Urinary bladder (tissue), 4 donors: ENCODE measurements around the gene HSBP1. TPM values are rescaled to one million over a fixed set of nuclear protein-coding genes. Genes with fewer than 3 reads are reported as not detected.

Experiments
- DNase-seq: peaks from one replicate; pipeline ENCODE4 v3.0.0-alpha.2; 2015; ENCODE audit errors: extremely low spot score
- H3K27ac ChIP-seq: one replicate; pipeline ENCODE4 v1.5.1; 2013; ENCODE audit warnings: low read depth, mild to moderate bottlenecking, moderate library complexity
- H3K36me3 ChIP-seq: one replicate; pipeline ENCODE4 v1.6.1; 2013; ENCODE audit warnings: mild to moderate bottlenecking, moderate library complexity; ENCODE audit not compliant: insufficient read depth
- H3K4me1 ChIP-seq: one replicate; pipeline ENCODE4 v1.6.1; 2013; ENCODE audit warnings: mild to moderate bottlenecking, moderate library complexity; ENCODE audit not compliant: insufficient read depth
- H3K4me3 ChIP-seq: one replicate; pipeline ENCODE4 v1.5.1; 2013; ENCODE audit warnings: low read depth, low read length
- WGBS: extraction: QIAGEN DNeasy Blood & Tissue Kit; methylation state at CpG from one replicate; pipeline ENCODE4 v1.1.7; 2013; 5-methylcytosine and 5-hydroxymethylcytosine counted together
- polyA plus RNA-seq: library from polyadenylated mRNA; stranded (reverse); fragments of 200-250 nt; gene quantifications from one replicate; pipeline ENCODE4 v1.2.3, GENCODE V29; 2013
- total RNA-seq: library from RNA; depleted of rRNA; stranded (reverse); fragments of >200 nt; gene quantifications from one replicate; pipeline ENCODE4 v1.2.3, GENCODE V29; 2014
- donor health status: healthy with polysubstance abuse.
- donor health status: healthy.

The HSBP1 gene
- total and polyA plus RNA-seq, 2 donors, result 45.2 to 122 TPM

DNA sequence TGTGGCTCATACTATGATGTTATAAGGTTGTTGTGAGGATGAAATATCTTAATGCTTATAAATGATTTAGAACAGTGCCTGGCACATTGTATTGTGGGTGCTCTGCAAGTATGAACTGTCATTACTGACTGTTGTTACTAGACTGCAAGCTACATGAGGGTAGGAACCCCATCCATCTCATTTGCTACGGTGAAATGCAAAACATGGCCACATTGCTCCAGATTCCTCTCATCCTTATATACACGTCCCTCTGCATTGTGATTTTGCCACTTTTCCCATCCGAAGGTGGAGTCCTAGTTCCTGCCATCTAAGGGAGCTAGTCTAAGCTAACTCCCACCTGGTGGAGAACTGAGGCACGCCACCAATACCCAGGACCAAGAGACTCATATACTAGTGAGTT lies 29.8 kb downstream of the HSBP1 start:
- Histone ChIP-seq H3K36me3 (no peaks in the 10 kb centered on the region), H3K4me3 (no peak overlapping the region), H3K4me1 (no peaks in the 10 kb centered on the region), H3K27ac (no peak overlapping the region)
- no peak for DNase-seq
- WGBS, result 92% methylated on average over 4 of the region's 4 CpGs

DNA sequence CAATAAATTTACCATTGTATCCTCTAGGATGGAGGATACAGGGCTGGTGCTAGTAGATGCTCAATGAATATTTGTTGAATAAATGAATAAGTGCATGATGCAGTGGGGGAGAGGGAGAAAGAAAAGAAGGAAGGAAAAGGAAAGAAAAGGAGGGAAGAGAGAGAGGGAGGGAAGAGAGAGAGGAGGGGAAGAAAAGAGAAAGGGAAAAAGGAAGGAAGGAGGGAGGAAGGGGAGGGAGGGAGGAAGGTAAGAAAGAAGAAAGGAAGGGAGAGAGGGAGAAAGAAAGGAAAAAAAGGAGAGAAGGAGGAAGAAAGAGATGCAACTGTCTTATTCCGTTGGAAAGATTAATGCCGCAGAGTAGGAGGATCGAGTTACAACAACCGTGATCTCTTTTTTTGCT lies 30.4 kb downstream of the HSBP1 start:
- H3K36me3 ChIP-seq, result no peaks in the 10 kb centered on the region
- WGBS, result 40% methylated on average over 4 of the region's 4 CpGs
- no peak overlapping the region for H3K4me3 ChIP-seq
- H3K27ac ChIP-seq, result no peak overlapping the region
- H3K4me1 ChIP-seq, result no peaks in the 10 kb centered on the region
- no peak for DNase-seq

DNA sequence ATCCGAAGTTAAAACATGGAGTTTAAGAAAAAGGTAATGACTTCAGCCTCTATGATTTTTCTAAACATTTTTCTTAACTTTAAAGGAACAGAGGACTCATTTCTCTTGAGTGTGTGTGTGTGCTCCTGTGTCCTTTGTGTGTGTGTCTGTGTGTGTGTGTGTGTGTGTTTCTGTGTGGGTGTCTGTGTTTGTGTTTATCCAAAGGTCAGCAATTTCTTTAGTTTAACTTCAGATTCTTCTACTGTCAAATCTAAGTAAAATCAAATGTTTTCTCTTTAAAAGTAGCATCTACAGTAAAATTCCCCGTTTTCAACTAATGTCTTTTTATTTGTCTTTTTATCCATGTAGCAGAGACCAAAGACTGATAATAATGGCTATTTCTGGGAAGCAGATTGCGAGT lies 31.8 kb downstream of the HSBP1 start:
- no peak overlapping the region for H3K4me3 ChIP-seq
- H3K27ac ChIP-seq, result no peak overlapping the region
- H3K36me3 ChIP-seq, result no peaks in the 10 kb centered on the region
- no peaks in the 10 kb centered on the region for H3K4me1 ChIP-seq
- DNase-seq, result no peak
- 42% methylated on average over 3 of the region's 3 CpGs for WGBS

DNA sequence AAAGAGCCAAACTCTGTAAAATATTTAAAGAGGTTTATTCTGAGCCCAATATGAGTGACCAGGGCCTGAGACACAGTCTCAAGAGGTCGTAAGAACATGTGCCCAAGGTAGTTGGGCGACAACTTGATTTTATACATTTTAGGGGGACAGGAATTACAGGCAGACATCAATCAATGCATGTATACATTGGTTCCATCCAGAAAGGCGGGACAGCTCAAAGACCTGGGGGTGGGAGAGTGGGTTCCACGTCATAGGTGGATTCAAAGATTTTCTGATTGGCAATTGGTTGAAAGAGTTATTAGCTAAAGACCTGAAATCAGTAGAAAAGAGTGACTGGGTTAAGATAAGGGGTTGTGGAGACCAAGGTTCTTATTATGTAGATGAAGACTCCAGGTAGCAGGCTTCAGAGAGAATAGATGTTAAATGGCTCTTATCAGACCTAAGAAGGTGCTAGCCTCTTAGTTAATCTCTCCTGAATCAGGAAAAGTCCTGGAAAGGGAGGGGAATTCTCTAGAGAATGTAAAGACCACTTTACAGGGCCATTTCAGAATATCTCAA lies 32.4 kb downstream of the HSBP1 start:
- Histone ChIP-seq H3K27ac (no peak overlapping the region), H3K36me3 (no peaks in the 10 kb centered on the region), H3K4me1 (no peaks in the 10 kb centered on the region), H3K4me3 (no peak overlapping the region)
- DNase-seq, result no peak
- WGBS, result 87% methylated on average over 4 of the region's 4 CpGs

DNA sequence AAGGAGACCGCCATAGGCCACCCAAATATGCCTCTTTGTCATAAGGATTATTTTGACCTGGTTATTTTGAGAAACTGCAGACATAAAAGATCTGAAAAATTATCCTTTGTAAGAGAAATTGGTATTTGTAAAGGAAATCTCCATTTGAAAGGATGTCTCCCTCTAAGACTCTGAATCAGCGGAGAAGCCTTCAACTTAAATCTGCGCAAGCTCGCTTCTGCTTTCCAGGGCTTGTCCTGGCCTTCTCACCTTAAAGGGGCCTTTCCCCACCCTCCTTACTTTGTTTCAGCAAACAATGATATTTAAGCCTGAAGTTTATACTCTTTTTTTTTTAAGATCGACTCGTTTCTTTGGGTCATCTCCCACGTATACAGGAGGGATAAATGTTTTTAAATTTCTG lies 34.5 kb downstream of the HSBP1 start:
- Histone ChIP-seq H3K4me3 (no peak overlapping the region), H3K27ac (no peak overlapping the region), H3K4me1 (no peaks in the 10 kb centered on the region), H3K36me3 (no peaks in the 10 kb centered on the region)
- DNase-seq, result no peak
- 59% methylated on average over 7 of the region's 7 CpGs for WGBS

DNA sequence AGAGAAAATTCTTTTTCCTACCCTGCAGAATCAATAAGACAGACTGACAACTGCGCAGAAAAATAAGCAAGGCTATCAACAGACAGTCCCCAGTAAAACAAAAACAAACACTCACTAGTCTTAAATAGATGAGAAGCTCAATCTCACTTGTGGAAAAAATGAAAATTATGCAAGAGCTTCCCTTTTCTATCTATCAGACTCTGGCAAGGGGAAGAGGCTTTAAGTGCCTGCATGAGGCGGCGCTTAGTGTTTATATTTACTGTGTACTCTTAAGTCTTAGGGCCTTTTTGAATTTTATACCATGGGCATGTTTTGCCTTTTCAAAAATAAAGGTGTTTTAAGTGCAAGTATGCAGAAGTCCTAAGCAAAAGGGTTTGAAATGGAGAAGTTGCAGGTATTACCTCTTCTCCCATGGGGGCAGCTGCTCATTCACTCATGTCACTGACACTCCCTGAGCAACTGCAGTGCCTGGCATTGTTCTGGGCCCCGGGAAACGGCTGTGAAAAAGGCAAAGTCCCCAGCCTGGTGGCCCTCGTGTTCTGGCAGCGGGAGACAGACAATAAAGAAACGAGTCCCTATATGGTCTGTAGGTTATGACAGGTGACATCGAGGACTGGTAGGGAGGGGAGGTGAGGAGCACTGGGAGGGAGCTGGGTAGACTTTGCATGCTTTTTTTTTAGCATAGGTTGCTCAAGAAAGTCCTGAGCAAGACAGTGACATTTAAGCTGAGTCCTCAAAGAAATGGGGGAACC lies 35.2 kb downstream of the HSBP1 start:
- Histone ChIP-seq H3K4me1 (no peaks in the 10 kb centered on the region), H3K27ac (no peak overlapping the region), H3K36me3 (no peaks in the 10 kb centered on the region), H3K4me3 (no peak overlapping the region)
- DNase-seq, result no peak
- WGBS, result 54% methylated on average over 9 of the region's 9 CpGs

DNA sequence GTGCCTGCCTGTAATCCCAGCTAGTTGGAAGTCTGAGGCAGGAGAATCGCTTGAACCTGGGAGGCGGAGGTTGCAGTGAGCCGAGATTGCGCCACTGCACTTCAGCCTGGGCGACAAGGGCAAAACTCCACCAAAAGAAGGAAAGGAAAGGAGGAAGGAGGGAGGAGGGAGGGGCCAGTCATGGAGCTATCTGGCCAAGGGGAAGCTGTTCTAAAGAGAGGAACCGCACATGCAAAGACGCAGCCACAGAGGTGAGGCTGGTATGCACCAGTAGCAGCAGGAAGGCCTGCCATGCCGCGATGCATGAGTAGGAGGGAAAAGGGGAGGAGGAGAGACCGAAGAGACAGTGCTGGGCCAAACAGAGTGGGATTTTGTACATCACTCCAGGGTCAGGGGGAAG lies 35.9 kb downstream of the HSBP1 start:
- no peak for DNase-seq
- Histone ChIP-seq H3K4me3 (no peak overlapping the region), H3K27ac (no peak overlapping the region), H3K4me1 (no peaks in the 10 kb centered on the region), H3K36me3 (no peaks in the 10 kb centered on the region)
- WGBS, result 60% methylated on average over 10 of the region's 10 CpGs

DNA sequence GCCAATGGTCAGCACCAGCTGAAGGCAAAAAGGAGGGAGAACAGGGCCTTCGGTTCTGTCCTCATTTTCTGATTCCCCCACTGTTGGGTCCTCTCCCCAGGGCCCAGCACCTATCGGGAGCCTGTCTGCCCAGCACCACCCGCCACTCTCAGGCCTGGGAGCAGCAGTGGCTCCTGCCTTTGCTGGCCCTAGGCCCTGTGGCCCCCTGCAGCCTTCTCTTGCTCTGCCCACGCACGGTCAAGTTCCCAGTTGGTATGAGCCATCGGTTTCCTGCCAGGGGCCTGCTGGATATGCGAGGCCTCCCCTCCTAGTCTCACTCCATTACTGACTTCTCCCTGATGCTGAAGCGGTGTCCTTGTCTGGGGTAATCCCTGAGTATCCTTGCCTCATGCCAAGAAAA lies 37.5 kb downstream of the HSBP1 start:
- H3K4me1 ChIP-seq, result no peaks in the 10 kb centered on the region
- H3K4me3 ChIP-seq, result no peak overlapping the region

DNA sequence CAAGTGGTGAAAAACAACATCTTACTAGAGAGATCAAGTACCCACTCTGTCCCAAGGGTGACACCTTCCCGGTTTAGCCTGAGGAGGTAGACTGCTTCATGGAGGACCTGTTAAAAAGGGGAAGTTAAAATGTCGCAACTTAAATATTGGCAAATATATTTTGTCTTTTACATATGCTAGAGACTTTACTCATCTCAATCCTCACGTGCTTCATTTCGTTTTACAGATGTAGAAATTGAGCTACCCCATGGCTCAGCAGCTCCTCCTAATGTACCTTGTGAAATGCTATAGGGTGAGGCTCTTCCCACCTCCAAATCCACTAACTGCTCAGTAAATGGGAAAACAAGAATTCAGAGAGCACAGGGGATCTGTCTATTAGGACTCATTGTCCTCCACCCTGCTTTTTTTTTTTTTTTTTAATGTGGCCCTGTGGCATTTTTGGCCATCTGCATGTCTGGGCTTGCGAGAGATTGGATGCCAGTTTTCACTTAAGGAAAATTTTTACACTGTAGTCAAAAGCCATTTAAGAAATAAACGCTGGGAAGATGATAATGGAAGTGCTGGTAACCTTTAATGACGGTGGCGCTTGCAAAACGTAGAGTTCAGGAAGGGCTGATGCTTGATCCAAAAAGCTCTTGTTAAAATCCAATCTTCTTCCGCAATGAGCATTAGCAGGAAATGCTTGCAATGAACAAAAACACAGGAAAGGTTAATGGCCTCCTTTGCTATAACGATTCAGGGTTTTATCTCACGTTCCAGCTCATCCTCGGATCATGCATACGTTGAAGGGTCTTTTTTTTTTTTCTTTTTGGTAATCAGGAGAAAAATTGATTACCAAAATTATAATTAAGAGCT lies 39.8 kb downstream of the HSBP1 start:
- DNase-seq, result no peak
- Histone ChIP-seq H3K36me3 (no peaks in the 10 kb centered on the region), H3K4me3 (no peak overlapping the region), H3K4me1 (no peaks in the 10 kb centered on the region), H3K27ac (no peak overlapping the region)
- 54% methylated on average over 14 of the region's 14 CpGs for WGBS

More for the DNA sequence above, 37.5 kb downstream of the HSBP1 start:
- 95% methylated on average over 8 of the region's 8 CpGs for WGBS
- Histone ChIP-seq H3K36me3 (no peaks in the 10 kb centered on the region), H3K27ac (no peak overlapping the region)
- no peak for DNase-seq

DNA sequence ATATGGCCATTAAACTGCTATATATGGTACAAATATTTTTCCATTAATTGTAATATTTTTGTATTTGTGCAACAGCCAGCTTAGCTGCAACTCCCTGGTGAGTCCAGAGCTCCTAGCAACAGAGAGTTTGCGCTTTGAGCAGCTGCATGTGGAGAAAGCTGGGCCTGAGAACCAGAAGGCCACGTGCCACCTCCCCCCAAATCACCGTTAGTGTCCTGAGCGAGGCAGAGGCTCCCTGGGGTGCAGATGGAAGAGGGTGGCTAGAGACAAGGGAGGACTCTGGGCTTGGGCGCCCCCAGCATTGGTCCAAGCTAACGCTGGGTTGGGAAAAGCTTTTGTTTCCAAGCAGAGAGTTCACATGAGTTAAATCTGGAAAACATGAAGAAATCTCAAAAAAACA lies 41.6 kb downstream of the HSBP1 start:
- 69% methylated on average over 6 of the region's 6 CpGs for WGBS
- Histone ChIP-seq H3K4me3 (no peak overlapping the region), H3K4me1 (no peaks in the 10 kb centered on the region), H3K36me3 (no peaks in the 10 kb centered on the region), H3K27ac (no peak overlapping the region)
- DNase-seq, result no peak

DNA sequence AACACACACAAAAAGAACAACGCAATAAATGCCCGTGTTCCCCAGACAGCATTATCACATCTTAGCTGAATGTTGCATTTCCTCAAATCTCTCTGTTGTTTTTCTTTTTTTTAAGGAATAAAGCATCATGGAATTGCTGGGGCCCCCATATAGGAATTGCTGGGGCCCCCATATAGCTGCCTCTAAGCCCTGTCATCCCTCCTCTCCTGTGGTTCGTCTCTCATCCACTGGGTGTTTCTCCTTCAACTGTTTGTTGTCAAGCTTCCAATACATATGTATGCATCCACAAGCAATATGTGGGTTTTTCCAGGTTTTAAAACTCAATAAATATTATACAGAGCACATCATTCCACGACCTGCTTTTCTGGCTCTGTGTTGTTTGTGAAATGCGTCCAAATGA lies 43.2 kb downstream of the HSBP1 start:
- H3K4me1 ChIP-seq, result no peaks in the 10 kb centered on the region
- 59% methylated on average over 5 of the region's 5 CpGs for whole genome bisulfite sequencing
- no peak overlapping the region for H3K4me3 ChIP-seq
- DNase-seq, result no peak
- no peak overlapping the region for H3K27ac ChIP-seq
- H3K36me3 ChIP-seq, result no peaks in the 10 kb centered on the region

DNA sequence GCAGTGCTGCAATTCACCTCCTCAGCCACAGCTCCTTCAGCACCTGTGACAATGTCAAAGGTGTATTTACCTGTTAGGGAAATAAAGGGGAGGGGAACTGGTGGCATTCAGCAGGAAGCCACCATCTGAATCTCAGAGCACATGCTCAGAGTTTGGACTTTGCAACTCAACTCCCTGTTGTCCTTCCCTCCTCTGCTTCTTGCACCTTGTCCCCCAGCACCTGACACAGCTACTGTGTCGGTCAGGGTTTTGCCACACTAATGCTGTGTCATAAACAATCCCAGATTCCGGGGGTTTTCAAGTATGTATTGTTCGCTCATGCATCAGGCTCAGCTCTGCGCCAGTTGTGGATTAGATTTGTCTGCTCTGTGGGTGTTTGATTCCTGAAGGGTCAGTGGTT lies 43.7 kb downstream of the HSBP1 start:
- DNase-seq, result no peak
- Histone ChIP-seq H3K4me1 (no peaks in the 10 kb centered on the region), H3K27ac (no peak overlapping the region), H3K4me3 (no peak overlapping the region), H3K36me3 (no peaks in the 10 kb centered on the region)
- 86% methylated on average over 4 of the region's 4 CpGs for WGBS

DNA sequence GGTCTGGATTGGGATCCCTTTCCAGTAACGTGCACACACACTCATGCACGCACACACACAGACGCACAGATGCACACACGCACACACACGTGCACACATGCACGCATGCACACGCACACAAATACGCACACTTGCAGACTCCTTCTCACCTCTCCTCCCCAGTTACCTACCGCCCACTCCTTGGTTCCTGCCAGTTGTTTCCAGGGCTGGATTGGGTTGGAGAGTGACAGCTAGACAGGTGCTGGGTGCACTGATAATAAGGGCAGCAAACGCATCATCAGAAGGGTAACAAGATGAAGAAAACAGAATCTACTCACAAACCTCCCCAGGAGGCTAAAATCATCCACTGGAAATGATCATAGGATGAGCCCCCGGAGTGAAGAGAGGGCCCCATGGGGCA lies 45.0 kb downstream of the HSBP1 start:
- no peaks in the 10 kb centered on the region for H3K36me3 ChIP-seq
- 92% methylated on average over 11 of the region's 11 CpGs for WGBS

DNA sequence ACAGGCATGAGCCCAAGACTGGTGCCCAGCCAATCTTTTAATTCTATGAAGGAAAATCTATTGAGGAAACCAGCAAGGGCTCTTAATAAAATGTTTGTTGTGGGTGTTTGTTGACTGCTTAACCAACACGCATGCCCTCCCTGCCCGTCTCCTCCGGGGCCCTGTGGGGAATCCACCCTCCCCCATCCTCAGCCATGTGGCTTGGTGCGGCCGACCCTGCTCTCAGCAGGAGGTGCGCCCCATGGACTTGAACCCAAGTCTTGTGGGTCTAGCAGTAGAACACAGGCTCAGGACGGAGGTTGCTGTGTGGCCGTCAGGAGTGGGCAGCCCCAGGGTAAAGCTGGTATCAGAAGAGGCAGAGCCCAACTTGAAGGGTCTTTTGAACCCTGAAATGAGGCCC lies 46.1 kb downstream of the HSBP1 start:
- H3K27ac ChIP-seq, result no peak overlapping the region
- H3K4me1 ChIP-seq, result no peaks in the 10 kb centered on the region
- no peaks in the 10 kb centered on the region for H3K36me3 ChIP-seq
- DNase-seq, result no peak
- WGBS, result 92% methylated on average over 8 of the region's 8 CpGs
- no peak overlapping the region for H3K4me3 ChIP-seq

More for the DNA sequence above, 45.0 kb downstream of the HSBP1 start:
- no peak overlapping the region for H3K27ac ChIP-seq
- H3K4me1 ChIP-seq, result no peaks in the 10 kb centered on the region
- no peak overlapping the region for H3K4me3 ChIP-seq
- DNase-seq, result no peak
